GM19395 (cell line): ENCODE results near the gene CITED4.

ENCODE experiments used
- ATAC-seq: cut with Tn5 transposase; IDR thresholded peaks from one replicate; pipeline ENCODE4 v1.9.1; 2021; ENCODE audit warnings: mild to moderate bottlenecking, moderate library complexity; ENCODE audit not compliant: unreplicated experiment

Gene CITED4

DNA sequence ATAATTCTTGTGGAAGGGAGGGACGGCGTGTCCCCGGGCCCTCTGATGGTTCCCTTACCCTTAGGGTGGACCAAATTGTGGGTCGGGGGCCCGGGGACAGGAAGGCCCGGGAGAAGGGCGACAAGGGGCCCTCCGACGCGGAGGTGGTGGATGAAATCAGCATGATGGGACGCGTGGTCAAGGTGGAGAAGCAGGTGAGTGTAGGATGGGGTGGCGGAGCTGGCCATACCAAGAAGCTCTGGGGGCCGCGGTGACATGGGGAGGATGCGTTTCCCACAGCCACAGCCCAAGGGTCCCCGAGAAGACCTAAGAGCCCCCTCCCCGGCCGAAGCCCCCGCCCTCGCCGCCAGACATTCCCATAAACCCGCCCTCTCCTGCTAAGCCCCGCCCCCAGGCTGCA, 24.6 kb downstream of the CITED4 start:
- no peak for ATAC-seq

DNA sequence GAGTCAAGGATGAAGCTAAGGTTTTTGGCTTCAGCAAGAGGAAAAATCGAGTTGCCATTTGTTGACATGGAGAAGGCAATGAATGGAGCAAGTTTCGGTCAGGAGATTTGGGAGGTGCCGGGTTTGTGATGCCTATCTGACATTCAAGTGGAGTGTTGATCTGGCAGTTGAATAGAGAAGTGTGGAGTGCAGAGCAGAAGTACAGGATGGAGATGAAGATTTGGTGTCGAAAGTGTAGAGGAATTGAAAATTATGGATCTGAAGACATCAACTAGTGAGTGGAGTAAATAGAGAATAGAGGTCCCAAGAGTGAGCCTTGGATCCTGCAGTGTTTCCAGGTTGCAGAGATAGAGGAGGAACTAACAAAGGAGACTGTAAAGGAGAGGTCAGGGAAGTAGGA, 25.9 kb downstream of the CITED4 start:
- no peak for ATAC-seq

DNA sequence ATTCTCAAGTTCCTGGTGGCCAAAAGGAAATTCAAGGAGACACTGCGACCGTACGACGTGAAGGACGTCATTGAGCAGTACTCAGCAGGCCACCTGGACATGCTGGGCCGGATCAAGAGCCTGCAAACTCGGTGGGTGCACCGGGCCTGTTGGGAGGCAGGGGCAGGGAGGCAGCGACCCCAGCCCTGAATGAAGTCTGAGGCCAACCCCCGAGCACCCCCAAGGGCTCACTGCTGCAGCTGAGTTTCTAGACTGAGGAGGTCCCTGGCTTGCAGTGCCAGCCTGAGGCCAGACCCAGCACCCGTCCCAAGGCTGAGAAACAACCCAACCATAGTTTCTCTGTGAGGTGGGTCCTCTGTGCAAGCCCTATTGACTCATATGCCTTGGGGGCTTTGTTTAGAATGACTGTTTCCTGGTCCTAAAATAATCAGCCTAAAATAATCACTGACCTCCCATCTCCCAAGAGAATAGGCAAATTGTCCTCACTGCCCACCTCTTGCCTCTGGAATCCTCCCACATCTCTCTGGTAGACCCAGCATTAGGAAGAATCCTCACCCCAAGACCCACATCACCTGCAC, 27.1 kb downstream of the CITED4 start:
- no peak for ATAC-seq

DNA sequence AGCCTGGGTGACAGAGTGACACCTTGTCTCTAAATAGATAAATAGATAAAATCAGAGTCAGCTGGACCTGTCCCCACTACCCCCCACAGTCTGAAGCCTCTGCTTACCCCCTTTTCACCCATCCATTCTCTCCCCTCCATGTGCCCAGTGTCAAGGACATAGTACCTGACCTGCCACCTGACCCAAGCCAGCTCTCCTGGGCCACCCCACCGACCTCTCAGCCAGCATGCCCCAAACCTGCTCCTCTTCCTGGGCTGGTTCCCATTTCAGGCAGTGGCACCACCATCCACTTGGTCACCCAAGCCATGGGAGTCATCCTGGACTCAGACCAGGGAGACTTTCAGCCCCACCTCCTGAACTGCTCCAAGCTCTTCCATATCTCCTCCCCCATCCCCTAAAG, 28.2 kb downstream of the CITED4 start:
- ATAC-seq = no peak

DNA sequence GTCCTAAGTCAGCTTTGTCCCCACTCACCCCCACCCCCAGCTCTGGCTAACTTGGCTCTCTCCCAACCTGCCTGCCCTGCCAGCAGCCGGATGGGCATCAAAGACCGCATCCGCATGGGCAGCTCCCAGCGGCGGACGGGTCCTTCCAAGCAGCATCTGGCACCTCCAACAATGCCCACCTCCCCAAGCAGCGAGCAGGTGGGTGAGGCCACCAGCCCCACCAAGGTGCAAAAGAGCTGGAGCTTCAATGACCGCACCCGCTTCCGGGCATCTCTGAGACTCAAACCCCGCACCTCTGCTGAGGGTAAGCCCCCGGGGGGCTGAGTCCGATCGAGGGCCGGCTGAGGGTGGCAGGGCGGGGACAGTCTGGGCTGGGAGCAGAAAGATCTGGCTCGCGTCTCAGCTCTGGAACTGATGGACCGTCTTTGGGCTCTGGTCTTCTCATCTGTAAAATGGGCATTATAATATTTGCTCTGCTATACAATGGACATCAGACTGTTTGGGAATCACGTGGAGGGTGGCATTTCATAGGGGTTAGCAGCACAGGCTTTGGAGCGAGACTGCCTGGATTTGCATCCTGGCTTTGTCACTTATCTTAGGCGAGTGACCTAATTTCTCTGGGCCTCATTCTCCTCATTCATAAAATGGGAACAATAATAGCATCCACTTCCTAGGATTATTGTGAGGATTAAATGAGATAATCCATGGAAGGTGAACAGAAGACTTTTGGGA, 31.0 kb downstream of the CITED4 start:
- no peak for ATAC-seq

DNA sequence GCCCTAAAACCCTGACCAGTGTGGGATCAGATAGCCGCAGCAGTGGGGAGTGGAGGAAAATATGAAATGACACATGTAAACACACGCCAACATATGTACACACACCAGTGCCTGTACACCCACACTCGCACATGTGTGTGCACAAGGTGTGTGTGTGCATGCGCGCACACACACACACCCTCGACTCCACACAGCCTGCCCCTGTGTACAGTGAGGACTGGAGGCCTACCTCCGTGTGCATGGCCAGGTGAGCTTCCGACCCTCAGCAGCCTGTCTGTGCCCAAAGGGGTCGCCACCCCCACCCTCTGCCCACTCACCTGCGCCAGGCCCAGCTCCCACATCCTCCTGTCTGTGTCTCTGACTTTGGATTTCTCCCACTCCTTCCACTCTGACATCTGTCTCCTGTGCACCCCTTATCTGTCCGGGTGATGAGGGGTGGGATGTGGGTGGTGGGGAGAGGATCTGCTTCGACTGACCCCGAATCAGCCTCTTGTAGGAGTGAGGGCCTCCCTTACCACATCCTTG, 31.7 kb downstream of the CITED4 start:
- ATAC-seq = no peak

DNA sequence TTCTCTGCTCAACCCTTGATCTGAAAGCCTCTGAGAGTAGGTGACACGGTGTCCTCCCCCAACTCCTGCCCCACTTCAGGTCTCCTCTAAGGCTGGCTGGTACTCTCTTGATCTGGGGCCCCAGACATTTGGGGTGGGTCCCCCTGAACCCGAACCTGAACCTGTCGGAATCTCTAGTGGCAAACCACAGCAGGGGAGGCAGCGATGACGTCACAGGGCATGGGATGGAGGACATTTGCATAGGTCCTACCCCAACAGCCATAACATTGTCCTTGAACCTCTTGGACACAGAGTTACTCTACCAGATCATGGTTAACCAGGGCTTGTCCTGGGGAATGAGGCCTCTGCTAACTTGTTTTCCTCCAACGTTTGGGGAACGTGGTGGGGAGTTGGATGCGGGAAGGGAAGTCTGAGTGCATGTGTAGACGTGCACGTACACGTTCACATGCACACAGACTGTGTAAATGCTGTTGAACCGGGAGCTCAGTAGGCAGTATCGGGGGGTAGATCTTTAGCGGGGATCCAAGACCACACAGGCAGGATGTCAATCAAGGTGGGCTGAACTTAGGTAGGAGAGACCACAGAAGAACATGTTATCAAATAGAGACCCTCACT, 32.4 kb downstream of the CITED4 start:
- ATAC-seq = no peak

DNA sequence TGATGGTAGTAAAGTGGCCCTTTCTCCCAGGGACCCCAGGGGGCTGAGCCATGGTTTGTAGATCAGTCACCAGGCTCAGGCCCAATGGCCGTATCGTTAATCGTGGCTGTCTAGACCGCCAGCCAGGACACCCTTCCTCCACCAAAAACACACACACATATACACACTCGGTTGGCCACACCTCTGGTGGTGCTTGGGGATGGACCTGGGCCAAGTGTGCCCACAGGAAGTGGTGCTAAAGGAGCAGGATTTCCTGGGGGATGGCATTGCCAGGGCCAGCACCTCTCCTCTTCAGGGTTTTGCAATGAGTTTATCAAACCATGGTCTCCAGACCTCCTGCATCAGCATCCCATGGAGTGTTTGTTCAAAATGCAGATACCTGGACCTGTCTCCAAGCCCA, 36.2 kb downstream of the CITED4 start:
- ATAC-seq = no peak

DNA sequence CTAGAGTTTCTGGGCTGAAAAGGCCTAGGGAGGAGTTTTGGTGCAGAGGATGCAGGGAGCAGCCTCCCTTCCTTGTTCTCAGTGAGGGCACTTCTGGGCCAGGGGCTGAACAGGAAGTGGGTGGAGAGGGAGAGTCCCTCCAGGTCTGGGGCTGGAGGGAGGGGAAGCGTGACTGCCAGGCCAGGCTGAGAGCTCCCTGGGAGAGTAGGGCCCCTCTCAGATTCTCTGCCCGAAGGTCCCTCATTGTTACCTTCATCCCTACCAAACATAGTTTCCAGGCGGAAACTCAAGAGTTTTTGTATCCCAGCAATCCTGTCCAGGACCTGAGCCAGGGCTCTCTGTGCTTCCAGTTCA, 36.8 kb downstream of the CITED4 start:
- no peak for ATAC-seq

DNA sequence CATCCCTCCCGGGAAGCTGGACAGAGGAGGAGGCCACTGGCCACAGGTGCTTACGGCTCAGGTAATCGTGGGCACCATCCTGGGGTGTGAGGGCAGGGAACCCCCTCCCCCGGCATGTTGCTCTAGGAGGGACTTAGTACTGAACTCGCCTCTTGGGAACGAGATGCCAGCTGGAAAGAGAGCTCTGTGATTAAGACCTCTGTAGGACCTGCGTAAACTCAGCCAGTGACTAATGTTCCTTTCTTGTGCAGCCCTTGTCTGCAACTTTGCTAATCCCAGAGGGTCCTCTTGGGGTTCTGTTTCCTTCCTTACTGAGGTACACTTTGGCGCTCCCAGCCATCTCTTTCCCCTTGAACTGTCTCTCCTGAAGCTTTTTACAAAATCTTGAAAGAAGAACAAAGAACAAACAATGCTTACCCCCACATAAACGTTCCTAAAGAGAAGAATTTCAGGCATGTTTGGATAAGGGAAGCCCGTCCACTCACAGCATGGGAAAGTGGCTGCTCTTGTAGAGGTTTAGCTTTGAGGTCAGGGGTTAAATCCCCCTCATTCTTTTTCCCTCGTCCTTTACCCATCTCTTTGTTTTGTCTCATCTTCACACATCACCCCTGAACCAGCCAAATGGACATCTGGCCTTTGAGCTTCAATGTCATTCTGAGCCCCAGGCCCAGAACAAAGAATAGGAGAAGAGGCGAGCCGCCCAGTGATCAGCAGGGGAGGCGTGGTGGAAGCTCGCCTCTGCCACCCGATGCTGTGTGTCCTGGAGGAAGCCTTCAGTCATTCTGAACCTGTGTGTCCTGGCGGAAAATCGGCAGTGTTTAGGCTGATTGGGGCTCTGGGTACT, 37.4 kb downstream of the CITED4 start:
- no peak for ATAC-seq

DNA sequence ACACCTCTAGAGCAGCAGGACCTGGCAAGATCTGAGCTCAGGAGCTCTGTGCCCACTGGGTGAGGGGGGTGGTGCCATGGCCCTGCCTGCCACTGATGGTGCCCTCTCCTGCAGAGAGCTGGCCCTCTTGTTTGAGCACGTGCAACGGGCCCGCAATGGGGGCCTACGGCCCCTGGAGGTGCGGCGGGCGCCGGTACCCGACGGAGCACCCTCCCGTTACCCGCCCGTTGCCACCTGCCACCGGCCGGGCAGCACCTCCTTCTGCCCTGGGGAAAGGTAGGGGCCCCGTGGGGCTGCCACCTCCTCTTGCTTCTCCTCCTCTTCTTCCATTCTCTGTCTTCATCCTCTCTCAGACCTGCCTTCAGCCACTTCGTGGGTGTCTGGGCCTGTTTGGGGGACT, 38.2 kb downstream of the CITED4 start:
- no peak for ATAC-seq

DNA sequence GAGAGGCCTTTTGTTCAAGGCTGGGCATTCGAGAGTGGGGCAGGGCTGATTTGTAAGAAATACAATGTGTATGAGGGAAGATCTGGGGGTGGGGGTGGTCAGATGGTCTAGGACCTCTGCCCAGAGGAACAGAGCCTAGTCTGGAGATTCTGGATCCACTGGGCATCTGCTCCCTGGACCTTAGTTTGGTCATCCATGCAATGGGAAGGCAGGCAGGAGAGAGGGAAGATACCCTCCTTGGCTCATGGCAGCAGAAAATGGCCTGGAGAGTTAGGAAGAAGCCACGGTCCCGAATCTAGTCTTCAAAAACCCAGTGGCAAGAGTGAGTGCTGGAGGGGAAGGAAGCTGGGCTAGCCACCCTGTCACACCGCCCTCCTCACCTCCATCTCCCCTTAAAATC, 38.8 kb downstream of the CITED4 start:
- ATAC-seq = no peak

DNA sequence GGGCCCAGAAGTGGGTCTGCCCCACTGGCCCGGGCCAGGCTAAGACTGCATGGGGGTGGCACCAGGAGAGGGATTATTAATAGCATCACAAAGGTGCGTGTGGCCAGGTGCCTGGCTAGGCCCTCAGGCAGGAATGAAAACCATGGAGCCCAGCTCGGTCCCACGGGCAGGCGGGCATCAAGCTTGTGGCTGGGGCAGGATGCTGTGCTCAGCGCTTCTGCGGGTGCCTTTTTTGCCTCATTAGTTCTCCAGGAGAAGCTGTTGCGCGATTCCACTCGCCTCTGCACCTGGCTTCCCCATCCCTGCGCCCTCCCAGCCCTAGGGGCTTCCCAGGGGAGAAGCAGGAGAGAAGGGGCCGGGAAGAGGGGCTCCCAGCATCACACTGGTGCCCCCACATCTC, 39.3 kb downstream of the CITED4 start:
- no peak for ATAC-seq

DNA sequence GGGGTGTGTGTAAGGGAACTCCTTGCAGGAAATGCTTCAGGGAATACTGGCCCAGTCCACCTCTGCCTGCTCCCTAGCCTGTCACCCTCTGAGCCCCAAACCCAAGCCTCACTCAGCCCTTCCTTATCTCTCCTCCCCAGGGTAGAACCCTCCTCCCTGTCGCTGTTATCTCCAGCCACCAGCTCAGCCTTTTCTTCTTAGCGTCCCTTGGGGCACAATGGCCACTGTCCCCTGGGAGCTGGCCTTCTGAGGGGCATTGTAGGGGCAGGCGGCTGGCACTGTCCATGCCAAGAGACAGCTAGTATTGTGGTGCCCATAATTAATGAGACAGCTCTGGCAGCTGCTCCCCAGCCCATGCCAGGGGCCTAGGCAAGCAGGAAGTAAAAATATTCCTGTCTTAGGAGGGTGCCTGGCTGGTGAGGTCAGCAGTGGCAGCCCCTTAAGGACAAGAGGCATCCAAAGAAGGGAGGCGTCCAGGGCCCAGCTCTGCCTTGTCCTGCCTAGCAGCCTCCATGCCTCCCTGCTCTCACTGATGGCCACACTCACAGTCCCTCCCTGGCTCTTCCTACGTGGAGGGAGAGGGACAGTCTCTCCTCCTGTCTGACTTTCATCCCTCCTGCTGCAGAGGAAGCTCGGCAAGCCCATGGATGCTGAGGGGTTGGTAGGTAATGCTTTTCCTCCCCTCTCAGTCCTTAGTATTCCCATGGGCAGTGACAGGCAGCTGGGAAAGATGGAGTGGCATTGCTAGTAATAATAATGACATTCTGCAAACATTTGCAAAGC, 41.1 kb downstream of the CITED4 start:
- no peak for ATAC-seq

DNA sequence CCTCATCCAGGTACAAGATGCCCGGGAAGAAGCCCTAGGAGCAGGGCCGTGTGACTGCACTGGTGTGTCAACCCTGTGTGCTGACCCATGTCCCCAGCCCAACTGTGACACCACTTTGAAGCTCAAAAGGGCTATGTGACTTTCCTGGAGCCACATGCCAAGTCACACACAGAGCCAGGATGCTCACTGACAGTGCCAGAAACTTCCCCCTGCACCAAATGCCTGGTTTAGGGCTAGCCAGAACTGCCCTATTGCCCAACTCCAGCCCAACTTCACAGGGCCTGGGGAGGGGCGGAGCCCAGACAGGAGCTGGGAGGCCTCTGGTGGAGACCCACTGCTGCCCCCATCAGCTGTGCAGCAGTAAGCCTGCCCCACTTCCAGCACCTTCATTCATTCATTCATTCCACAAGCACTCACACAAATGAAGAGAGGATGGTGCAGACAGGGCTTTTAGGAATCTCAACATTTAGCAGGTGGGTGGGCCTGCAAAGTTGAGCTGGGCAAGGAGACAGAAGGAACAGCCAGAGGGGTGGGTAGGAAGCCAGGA, 41.8 kb downstream of the CITED4 start:
- no peak for ATAC-seq

DNA sequence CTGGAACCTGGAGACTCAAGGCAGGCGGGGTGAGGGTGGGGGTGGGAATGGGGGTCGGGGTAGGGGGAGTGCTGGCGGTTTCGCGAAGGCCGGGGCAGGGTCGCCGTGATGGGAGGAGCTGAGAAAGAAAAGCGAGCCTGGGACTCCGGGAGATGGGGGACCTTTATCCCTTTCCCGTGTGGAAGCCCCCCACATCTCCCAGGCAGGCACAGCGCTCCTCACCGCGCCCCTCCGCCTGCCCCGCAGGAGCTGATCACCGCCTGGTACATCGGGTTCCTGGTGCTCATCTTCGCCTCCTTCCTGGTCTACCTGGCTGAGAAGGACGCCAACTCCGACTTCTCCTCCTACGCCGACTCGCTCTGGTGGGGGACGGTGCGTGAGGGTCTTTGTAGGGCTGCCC, 43.1 kb downstream of the CITED4 start:
- no peak for ATAC-seq

DNA sequence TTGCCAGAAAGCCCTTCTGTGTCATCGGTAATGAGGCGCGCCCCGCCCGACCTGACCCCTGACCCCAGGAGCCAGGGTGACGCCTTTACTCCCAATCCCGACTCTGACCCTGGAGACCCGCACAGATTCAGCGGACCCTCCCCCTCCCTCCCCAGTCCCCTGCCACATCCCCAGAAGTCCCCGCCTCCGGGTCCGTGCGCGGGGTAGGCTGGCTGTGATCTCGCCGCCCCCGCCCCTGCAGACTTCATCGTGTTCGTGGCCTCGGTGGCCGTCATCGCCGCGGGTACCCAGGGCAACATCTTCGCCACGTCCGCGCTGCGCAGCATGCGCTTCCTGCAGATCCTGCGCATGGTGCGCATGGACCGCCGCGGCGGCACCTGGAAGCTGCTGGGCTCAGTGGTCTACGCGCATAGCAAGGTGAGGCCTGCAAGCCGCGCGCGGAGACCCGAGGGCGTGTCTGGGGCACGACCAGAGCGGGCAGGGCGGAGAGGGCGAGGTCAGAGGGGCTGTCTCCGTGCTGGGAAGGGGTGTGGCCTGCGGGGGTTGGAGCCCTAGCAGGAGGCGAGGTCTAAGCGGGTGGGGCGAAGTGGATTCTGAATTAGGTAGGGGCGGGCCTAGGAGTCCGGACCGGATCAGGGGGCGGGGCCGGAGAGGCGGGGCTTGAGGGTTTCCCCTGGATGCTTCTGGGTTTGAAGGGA, 43.8 kb downstream of the CITED4 start:
- ATAC-seq = no peak

DNA sequence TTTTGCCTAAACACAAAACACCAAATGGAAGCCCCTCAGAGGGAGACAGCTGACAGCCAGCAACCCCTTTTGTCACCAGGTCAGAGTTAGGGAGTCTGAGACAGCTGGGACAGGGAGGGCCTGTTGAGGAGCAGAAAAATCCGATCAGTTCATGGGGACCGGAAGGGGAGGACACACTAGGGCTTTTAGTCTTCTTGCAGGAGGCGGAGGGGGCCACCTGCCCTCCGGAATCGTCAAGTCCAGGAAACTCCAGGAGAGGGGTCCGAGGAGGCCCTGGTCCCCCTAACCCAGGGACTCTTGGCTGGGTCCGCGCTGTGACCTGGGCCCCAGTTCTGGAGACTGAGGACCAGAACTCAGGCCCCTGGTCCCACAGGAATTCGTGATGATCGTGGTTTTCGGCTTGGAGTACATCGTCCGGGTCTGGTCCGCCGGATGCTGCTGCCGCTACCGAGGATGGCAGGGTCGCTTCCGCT, 44.3 kb downstream of the CITED4 start:
- ATAC-seq = no peak

DNA sequence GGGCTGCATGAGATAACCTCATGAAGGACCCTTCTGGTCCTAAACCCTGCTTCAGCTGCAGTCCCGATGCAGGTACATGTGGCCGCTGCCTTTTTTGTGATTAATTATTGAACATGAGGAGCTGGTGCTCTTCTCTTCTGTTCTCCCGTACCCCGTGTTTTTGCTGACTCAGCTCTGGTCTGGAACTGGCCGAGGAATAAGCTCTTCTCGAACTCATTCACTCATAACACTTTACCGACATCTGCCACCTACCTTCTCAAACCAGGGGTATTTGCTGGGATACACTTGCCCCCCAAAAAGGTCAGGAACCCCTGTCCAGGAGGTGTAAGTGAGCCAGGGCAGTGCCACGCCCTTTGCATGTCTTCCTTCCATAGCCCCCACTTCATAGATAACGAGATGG, 46.7 kb downstream of the CITED4 start:
- ATAC-seq = no peak
